ENCODE results near the gene POP4. TPM values are rescaled to one million over a fixed set of nuclear protein-coding genes. Genes with fewer than 3 reads are reported as not detected.
A peak's percentile ranks its signal among the peaks of the same experiment; 100 is the strongest.
"Not testable (repeated sequence)": the region's sequence is repeated elsewhere in the genome, so short reads cannot be mapped to it uniquely, and the experiment has no call there.

Gene POP4
- total RNA-seq, 1 experiment from 2014 or later = 94.4 TPM

- peak; percentile 77 for DNase-seq (ENCODE audit: low read depth)
These were observed 4.6 kb downstream of the POP4 start for GRCh38 chr19:29610574-29611271.

- DNase-seq (ENCODE audit: low read depth) = no peak
These were observed 6.0 kb downstream of the POP4 start for GRCh38 chr19:29612121-29612520.

- DNase-seq (ENCODE audit: low read depth) = no peak
These were observed 6.9 kb downstream of the POP4 start for GRCh38 chr19:29612801-29613595.

- no peak for DNase-seq (ENCODE audit: low read depth)
These were observed 8.0 kb downstream of the POP4 start for GRCh38 chr19:29614046-29614445.

- no peak for DNase-seq (ENCODE audit: low read depth)
These were observed 8.7 kb downstream of the POP4 start for GRCh38 chr19:29614780-29615179.

GRCh38 chr19:29615891-29616425 lies 9.9 kb downstream of the POP4 start:
- DNase-seq (ENCODE audit: low read depth) = no peak

- no peak for DNase-seq (ENCODE audit: low read depth)
These were observed 10.5 kb downstream of the POP4 start for GRCh38 chr19:29616541-29616940.

- no peak for DNase-seq (ENCODE audit: low read depth)
These were observed 11.5 kb downstream of the POP4 start for GRCh38 chr19:29617366-29618266.

GRCh38 chr19:29618434-29618833 lies 12.4 kb downstream of the POP4 start:
- DNase-seq (ENCODE audit: low read depth) = no peak

- DNase-seq (ENCODE audit: low read depth) = no peak
These were observed 12.8 kb downstream of the POP4 start for GRCh38 chr19:29618871-29619270.

GRCh38 chr19:29620931-29621351 lies 14.9 kb downstream of the POP4 start:
- no peak for DNase-seq (ENCODE audit: low read depth)

GRCh38 chr19:29622166-29623070 lies 16.3 kb downstream of the POP4 start:
- DNase-seq (ENCODE audit: low read depth) = peak; percentile 25

GRCh38 chr19:29623726-29624488 lies 17.8 kb downstream of the POP4 start:
- DNase-seq (ENCODE audit: low read depth) = no peak

GRCh38 chr19:29624489-29625185 lies 18.6 kb downstream of the POP4 start:
- DNase-seq (ENCODE audit: low read depth) = no peak

- no peak for DNase-seq (ENCODE audit: low read depth)
These were observed 19.1 kb downstream of the POP4 start for GRCh38 chr19:29625186-29625651.

- no peak for DNase-seq (ENCODE audit: low read depth)
These were observed 20.3 kb downstream of the POP4 start for GRCh38 chr19:29626386-29626785.

- not testable (repeated sequence) for DNase-seq (ENCODE audit: low read depth)
These were observed 20.7 kb downstream of the POP4 start for GRCh38 chr19:29626832-29627231.

GRCh38 chr19:29628661-29629385 lies 22.7 kb downstream of the POP4 start:
- DNase-seq (ENCODE audit: low read depth) = no peak

Data from LHCN-M2 (cell line).